Hepatocyte (in vitro differentiated cells): ENCODE data around the gene FAM120A. TPM values are rescaled to one million over a fixed set of nuclear protein-coding genes. Genes with fewer than 3 reads are reported as not detected.

Experiments
- DNase-seq: peaks from one replicate; pipeline ENCODE4 v3.0.0-alpha.2; 2016; ENCODE audit warnings: low spot score
- H2AFZ ChIP-seq: fragments of 200-600 bp; sonication (generic); 2 replicates; pipeline ENCODE4 v1.6.0; 2016; ENCODE audit warnings: antibody characterized with exemption, mild to moderate bottlenecking
- H3K27ac ChIP-seq: fragments of 200-600 bp; sonication (generic); 2 replicates; pipeline ENCODE4 v1.5.1; 2016; ENCODE audit warnings: mild to moderate bottlenecking
- H3K27me3 ChIP-seq: fragments of 200-600 bp; sonication (generic); 2 replicates; pipeline ENCODE4 v1.6.1; 2016
- H3K36me3 ChIP-seq: fragments of 200-600 bp; sonication (generic); replicated peaks from 2 replicates; pipeline ENCODE4 v1.5.1; 2016; ENCODE audit warnings: low read depth; ENCODE audit not compliant: insufficient read depth
- H3K4me1 ChIP-seq: fragments of 200-600 bp; sonication (generic); 2 replicates; pipeline ENCODE4 v1.5.1; 2016; ENCODE audit warnings: mild to moderate bottlenecking, moderate library complexity; ENCODE audit not compliant: insufficient read depth
- H3K4me2 ChIP-seq: fragments of 200-600 bp; sonication (generic); 2 replicates; pipeline ENCODE4 v1.6.0; 2016
- H3K4me3 ChIP-seq: fragments of 200-600 bp; sonication (generic); 2 replicates; pipeline ENCODE4 v1.5.1; 2016; ENCODE audit warnings: mild to moderate bottlenecking
- H3K79me2 ChIP-seq: fragments of 200-600 bp; sonication (generic); 2 replicates; pipeline ENCODE4 v1.6.0; 2017; ENCODE audit warnings: mild to moderate bottlenecking
- H3K9me2 ChIP-seq: fragments of 200-600 bp; sonication (generic); replicated peaks from 2 replicates; pipeline ENCODE4 v1.6.0; 2017; ENCODE audit warnings: mild to moderate bottlenecking; ENCODE audit not compliant: insufficient read depth
- H3K9me3 ChIP-seq: fragments of 200-600 bp; sonication (generic); 2 replicates; pipeline ENCODE4 v1.5.1; 2016; ENCODE audit warnings: low read depth, mild to moderate bottlenecking
- H4K20me1 ChIP-seq: fragments of 200-600 bp; sonication (generic); 2 replicates; pipeline ENCODE4 v1.6.0; 2016; ENCODE audit warnings: mild to moderate bottlenecking; ENCODE audit not compliant: insufficient read depth, poor library complexity, severe bottlenecking
- CTCF ChIP-seq: fragments of 200-600 bp; sonication (generic); IDR thresholded peaks from 2 replicates; pipeline ENCODE4 v1.5.1; 2016; ENCODE audit warnings: antibody characterized with exemption, mild to moderate bottlenecking; ENCODE audit not compliant: poor library complexity
- EZH2 ChIP-seq: fragments of 200-600 bp; sonication (generic); IDR thresholded peaks from 2 replicates; pipeline ENCODE4 v1.6.1; 2016; ENCODE audit warnings: antibody characterized with exemption, mild to moderate bottlenecking, borderline replicate concordance
- EZH2phosphoT487 ChIP-seq: fragments of 200-600 bp; sonication (generic); IDR thresholded peaks from one replicate; pipeline ENCODE4 v1.6.1; 2018; ENCODE audit warnings: antibody characterized with exemption, mild to moderate bottlenecking, low read depth, moderate library complexity; ENCODE audit not compliant: unreplicated experiment, severe bottlenecking
- WGBS: methylation state at CpG from one replicate; pipeline ENCODE4 v1.1.6; 2016; ENCODE audit warnings: low lambda C conversion rate; ENCODE audit errors: missing lambda C conversion rate; 5-methylcytosine and 5-hydroxymethylcytosine counted together
- polyA plus RNA-seq: library from polyadenylated mRNA; unstranded; fragments of >200 nt; fragmentation: Nextera tagmentation; extraction: Ambion mirVana; gene quantifications from 2 replicates; pipeline ENCODE4 v1.2.1, GENCODE V29; 2016
- total RNA-seq: library from RNA; depleted of rRNA; stranded (reverse); fragments of >200 nt; gene quantifications from 2 replicates; pipeline ENCODE4 v1.2.3, GENCODE V29; 2014

The FAM120A gene
- total and polyA plus RNA-seq, 2 experiments from 2014 or later = 16.0 to 49.3 TPM

- no peak for DNase-seq
- H3K27ac ChIP-seq = no peak overlapping the region
- no peak overlapping the region for H2AFZ ChIP-seq
- peaks cover 12% of the 10 kb centered on the region for H4K20me1 ChIP-seq
- H3K4me3 ChIP-seq = no peak overlapping the region
- peaks cover 66% of the 10 kb centered on the region for H3K79me2 ChIP-seq
- H3K36me3 ChIP-seq = no peaks in the 10 kb centered on the region
- no peak for TF ChIP-seq EZH2phosphoT487
- no peak for TF ChIP-seq EZH2
- no peak for TF ChIP-seq CTCF
- no peaks in the 10 kb centered on the region for H3K9me3 ChIP-seq
- no peaks in the 10 kb centered on the region for H3K27me3 ChIP-seq
- no peaks in the 10 kb centered on the region for H3K9me2 ChIP-seq
- WGBS = 91% methylated on average over 9 of the region's 9 CpGs
- no peak overlapping the region for H3K4me2 ChIP-seq
- no peaks in the 10 kb centered on the region for H3K4me1 ChIP-seq
Observed at GRCh38 chr9:93513606-93514005, 62.1 kb downstream of the FAM120A start.

- Histone ChIP-seq H3K36me3 (no peaks in the 10 kb centered on the region), H3K79me2 (peaks cover 62% of the 10 kb centered on the region)
- 95% methylated on average over 1 of the region's 1 CpG for WGBS
Observed at GRCh38 chr9:93517331-93517730, 65.8 kb downstream of the FAM120A start.

GRCh38 chr9:93520523-93520922 is 69.0 kb downstream of the FAM120A start:
- peaks cover 44% of the 10 kb centered on the region for H3K79me2 ChIP-seq
- H3K4me3 ChIP-seq = no peak overlapping the region
- TF ChIP-seq EZH2 (no peak), CTCF (no peak), EZH2phosphoT487 (no peak)
- no peaks in the 10 kb centered on the region for H3K27me3 ChIP-seq
- H4K20me1 ChIP-seq = peaks cover 2% of the 10 kb centered on the region
- 97% methylated on average over 6 of the region's 6 CpGs for WGBS
- no peaks in the 10 kb centered on the region for H3K9me2 ChIP-seq
- no peaks in the 10 kb centered on the region for H3K36me3 ChIP-seq
- no peak overlapping the region for H3K4me2 ChIP-seq
- H2AFZ ChIP-seq = no peak overlapping the region
- no peak overlapping the region for H3K27ac ChIP-seq
- no peak for DNase-seq
- no peaks in the 10 kb centered on the region for H3K9me3 ChIP-seq
- no peaks in the 10 kb centered on the region for H3K4me1 ChIP-seq

More at GRCh38 chr9:93517331-93517730, 65.8 kb downstream of the FAM120A start:
- no peak for TF ChIP-seq EZH2
- no peak for TF ChIP-seq EZH2phosphoT487
- no peak for TF ChIP-seq CTCF
- no peaks in the 10 kb centered on the region for H3K4me1 ChIP-seq
- H4K20me1 ChIP-seq = peaks cover 2% of the 10 kb centered on the region
- no peaks in the 10 kb centered on the region for H3K9me3 ChIP-seq
- no peak overlapping the region for H2AFZ ChIP-seq
- H3K4me2 ChIP-seq = no peak overlapping the region
- no peak for DNase-seq
- no peaks in the 10 kb centered on the region for H3K9me2 ChIP-seq
- H3K4me3 ChIP-seq = no peak overlapping the region
- H3K27ac ChIP-seq = no peak overlapping the region
- no peaks in the 10 kb centered on the region for H3K27me3 ChIP-seq

GRCh38 chr9:93522736-93523135 is 71.3 kb downstream of the FAM120A start:
- Histone ChIP-seq H3K27ac (no peak overlapping the region), H3K9me2 (no peaks in the 10 kb centered on the region), H3K79me2 (peaks cover 35% of the 10 kb centered on the region), H3K27me3 (no peaks in the 10 kb centered on the region), H3K4me1 (no peaks in the 10 kb centered on the region), H2AFZ (no peak overlapping the region), H3K36me3 (no peaks in the 10 kb centered on the region), H3K9me3 (no peaks in the 10 kb centered on the region), H3K4me3 (no peak overlapping the region), H4K20me1 (peaks cover 2% of the 10 kb centered on the region), H3K4me2 (no peak overlapping the region)
- WGBS = 86% methylated on average over 3 of the region's 3 CpGs
- no peak for DNase-seq
- TF ChIP-seq EZH2phosphoT487 (no peak), EZH2 (no peak), CTCF (no peak)
